Thyroid gland (tissue), 4 donors: Measurements from ENCODE around the gene CDH23.

Experiments
- POLR2A ChIP-seq, 2 donors: fragments of 450-650 bp; IDR thresholded peaks; one replicate each; pipeline ENCODE4 v1.6.1; 2017; ENCODE audit warnings: antibody characterized with exemption in 2 of 2, mild to moderate bottlenecking in 2 of 2, moderate library complexity in 1 of 2
- TF ChIP-seq, protein P1 (sequence below), 6 experiments: fragments of 200-600 bp in 3 of 6; fragments of 450-650 bp in 3 of 6; sonication (generic) in 3 of 6; IDR thresholded peaks; one replicate each; pipeline ENCODE4 v1.5.1; 2016 to 2019; ENCODE audit warnings: antibody characterized with exemption in 6 of 6, mild to moderate bottlenecking in 2 of 6, inconsistent platforms in 1 of 6, moderate library complexity in 1 of 6

DNA sequence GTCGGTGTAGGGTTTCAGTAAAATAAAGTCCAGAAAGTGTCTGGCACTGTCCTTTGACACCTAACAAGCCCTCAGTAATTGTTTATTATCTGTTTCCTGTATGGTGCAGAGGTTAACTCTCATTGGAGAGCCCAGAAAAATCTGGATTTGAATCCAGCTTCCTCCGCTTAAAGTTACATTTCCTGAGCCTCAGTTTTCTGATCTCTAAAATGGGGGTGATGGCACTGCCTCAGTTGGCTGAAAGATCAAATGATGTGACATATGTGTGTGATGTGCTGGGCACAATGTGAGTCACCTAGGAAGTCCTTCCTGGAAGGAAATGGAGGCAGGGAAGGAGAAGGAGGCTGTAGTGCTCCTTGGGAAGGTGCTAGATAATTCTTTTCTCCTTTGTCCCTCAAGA lies 14.7 kb upstream of the CDH23 start:
- TF ChIP-seq, protein P1, sequence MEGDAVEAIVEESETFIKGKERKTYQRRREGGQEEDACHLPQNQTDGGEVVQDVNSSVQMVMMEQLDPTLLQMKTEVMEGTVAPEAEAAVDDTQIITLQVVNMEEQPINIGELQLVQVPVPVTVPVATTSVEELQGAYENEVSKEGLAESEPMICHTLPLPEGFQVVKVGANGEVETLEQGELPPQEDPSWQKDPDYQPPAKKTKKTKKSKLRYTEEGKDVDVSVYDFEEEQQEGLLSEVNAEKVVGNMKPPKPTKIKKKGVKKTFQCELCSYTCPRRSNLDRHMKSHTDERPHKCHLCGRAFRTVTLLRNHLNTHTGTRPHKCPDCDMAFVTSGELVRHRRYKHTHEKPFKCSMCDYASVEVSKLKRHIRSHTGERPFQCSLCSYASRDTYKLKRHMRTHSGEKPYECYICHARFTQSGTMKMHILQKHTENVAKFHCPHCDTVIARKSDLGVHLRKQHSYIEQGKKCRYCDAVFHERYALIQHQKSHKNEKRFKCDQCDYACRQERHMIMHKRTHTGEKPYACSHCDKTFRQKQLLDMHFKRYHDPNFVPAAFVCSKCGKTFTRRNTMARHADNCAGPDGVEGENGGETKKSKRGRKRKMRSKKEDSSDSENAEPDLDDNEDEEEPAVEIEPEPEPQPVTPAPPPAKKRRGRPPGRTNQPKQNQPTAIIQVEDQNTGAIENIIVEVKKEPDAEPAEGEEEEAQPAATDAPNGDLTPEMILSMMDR (IDR thresholded peaks at IDR 0.05) = no peak
- no peak for TF ChIP-seq POLR2A (IDR thresholded peaks at IDR 0.05)
